NCI-H2081 treated with DMSO at 0.1 percent for 48 hours (cell line): Measurements from ENCODE around the gene FXYD7.

Source experiments
- DNase-seq: peaks from one replicate; lab custom pipeline; 2025; lab: John Stamatoyannopoulos, UW

The FXYD7 gene

DNA sequence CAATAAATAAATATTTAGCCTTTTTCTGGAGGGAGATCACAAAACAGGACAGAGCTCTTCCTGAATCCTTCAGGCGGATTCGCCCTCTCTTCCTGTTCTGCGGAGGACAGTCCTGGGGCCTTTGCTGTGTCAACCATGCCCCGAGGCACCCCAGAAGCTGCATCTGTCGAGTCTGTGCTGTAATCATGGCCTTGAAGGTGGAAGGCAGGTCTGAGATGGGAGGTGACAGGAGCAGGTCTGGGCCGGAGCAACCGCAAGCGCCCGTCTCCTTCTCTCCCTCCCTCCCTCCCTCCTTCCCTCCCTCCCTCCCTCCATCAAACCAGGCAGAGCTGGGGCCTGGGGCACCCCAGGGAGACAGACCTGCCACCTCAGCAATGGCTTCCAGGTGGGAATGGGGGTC lies 32.1 kb upstream of the FXYD7 start:
- DNase-seq = no peak

DNA sequence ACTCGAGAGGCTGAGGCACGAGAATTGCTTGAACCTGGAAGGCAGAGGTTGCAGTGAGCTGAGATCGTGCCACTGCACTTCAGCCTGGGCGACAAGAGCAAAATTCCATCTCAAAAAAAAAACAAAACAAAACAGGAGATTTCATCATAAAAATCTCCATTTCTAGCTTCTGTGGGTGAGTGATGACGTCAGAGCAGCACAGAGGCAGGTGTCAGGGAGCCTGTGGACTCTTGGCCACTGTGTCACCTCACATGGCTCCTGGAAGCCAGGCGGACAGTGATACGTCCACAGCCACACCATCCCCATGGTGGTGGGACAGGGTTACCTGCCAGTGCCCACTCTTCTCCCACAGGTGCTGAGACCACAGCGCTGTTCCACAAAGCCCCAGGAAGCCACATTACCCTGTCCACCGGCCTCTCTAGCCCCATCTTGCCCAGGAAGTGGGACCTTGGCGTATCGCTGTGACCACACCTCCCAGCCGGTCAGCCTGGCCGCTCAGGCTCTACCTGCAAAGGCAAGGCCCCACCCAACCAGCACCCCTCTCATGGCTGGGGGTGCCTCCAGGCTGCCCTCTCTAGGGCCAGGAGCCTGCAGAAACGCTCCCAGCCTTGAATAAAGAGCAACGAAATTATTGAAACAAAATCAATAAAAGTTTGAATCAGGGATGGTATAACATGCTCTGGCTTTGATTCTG lies 29.9 kb upstream of the FXYD7 start:
- no peak for DNase-seq

DNA sequence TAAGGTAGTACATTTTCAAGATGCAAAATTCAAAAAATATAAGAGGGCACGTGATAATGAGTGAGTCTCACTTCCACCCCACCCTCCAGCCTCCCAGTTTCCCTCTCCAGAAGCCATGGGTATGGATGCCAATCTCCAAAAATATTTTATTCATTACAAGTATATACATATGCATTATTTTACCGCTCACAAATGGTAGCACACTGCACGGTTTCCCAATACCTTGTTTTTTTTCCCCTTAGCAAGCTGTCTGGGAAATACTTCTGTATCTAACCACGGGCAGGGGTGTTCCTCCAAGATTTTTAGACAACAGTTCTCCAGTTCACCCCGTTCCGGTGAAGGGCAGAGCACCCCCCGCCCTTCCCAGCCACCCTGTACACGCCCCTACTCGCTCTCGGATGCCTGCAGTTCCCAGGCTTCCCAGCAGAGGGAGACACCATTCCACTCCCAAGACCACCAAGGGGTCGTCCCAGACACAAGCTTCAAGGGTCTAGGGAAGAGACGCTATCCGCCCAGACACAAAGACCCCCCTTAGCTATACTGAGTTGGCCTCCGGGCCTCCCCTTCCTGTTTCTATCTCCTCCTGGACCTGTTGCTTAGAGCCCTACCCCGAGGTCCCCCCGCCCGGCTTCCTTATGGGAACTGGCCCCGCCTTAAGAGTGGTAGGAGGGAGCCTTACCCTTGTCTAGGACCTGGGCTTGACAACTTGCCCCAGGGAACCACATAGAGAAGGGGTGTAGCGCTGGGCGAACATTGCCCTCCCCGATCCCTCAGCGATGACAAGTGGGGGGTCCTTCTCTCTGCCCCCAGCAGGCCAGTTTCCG lies 28.5 kb upstream of the FXYD7 start:
- DNase-seq = no peak

DNA sequence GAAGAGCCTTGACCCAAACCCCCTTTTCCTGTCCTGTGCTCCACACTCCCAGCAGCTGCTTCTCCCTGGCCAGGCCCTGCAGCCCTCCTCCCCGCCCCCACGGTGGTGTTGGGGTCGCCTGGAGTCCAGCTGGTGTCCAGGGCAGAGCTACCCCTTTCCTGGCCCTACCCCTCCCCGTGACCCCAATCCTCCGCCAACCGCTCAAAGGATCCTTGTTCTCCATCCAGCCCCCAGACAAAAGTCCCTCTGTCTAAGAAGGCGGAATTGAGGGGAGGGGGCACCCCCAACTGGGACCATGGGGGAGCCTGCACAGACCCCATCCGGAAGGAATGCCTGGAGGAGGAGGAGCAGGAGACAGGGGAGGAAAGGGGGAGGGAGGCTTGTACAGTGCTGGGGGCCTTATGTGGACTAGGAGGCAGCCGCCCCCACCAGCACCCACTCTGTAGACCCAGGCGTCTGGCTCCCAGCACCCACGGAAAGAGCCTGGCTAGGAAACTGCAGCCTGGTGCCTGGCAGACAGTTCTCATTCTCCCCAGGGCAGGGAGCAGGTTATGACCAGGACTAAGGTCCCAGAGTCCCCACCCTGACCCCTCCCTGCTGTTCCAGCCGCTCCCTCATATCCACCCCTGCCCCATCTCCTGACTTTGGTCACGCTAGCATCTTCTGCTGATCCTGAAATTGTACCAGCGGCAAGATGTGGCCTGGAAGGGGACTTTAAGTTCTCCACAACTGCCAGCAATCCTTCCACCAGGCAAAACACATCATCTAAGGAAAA lies 27.7 kb upstream of the FXYD7 start, which contains the start of gene FXYD3:
Gene FXYD3 (plus strand): TSS at position 647 of the 775 bp plus-strand sequence. CDS start 3,554 bp downstream, outside the sequence.
- no peak for DNase-seq

DNA sequence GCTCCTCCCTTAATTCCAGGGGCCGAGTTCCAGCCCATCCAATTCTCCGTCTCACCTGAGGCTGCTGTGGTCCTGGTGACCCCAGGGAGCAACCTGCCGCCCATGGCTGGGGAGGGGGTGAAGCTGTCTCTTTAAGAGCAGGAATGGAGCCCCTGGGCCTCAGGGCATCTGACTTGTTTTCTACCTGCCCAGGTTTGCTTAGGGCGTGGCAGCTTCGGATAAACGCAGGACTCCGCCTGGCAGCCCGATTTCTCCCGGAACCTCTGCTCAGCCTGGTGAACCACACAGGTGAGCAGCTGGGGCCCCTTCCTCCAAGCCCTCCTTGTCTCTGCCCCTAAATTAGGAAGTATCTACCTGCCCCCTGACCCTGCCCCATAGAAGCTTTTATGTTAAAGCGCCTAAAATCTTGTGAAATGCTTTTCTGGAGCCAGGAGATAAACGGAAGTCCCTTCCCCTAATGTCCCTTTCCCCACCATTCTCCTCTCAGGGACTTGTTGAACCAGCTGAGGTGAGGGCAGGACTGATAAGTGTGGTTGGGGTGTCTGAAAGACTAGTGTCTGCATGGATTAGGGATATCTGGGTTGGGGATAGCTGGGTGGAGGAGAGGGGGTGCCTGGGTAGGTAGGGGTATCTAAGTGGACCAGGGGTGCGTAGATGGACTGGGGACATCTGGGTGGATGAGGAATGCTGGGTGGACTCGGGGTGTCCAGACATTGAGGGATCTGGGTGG lies 26.8 kb upstream of the FXYD7 start:
- no peak for DNase-seq

DNA sequence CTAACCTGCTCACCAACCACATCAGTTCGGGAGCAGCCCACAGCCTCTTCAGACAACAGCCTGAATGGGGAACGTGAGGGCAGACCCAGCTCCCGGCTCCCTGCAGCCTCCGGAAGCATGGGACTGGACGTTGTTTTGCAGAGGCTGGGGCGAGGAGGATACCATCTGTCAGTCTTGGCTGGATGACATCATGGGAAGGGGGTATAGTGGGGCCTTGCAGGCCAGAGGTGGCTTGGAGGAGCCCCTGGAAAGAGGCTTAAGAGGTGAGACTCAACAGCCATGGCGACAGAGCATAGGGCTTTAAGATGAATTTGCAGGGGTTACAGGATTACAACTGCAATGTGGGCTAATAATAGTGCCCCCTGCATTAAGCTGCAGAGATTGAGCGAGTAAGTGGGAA lies 25.9 kb upstream of the FXYD7 start:
- no peak for DNase-seq

DNA sequence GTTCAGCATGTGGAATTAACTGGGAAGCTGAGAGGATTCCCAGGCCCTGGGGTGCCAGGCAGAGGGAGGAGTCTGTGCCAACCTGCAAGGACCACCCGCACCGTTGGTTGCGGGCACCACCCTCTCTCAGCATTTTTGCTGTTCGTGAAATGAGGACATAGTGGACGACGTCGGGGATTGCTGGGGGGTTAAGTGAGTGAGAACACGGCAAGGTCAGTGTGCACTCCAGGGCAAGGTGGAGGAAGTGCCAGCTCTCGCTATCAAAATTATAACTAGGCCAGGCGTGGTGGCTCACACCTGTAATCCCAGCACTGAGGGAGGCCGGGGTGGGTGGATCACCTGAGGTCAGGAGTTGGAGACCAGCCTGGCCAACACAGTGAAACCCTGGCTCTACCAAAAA lies 25.3 kb upstream of the FXYD7 start:
- no peak for DNase-seq

DNA sequence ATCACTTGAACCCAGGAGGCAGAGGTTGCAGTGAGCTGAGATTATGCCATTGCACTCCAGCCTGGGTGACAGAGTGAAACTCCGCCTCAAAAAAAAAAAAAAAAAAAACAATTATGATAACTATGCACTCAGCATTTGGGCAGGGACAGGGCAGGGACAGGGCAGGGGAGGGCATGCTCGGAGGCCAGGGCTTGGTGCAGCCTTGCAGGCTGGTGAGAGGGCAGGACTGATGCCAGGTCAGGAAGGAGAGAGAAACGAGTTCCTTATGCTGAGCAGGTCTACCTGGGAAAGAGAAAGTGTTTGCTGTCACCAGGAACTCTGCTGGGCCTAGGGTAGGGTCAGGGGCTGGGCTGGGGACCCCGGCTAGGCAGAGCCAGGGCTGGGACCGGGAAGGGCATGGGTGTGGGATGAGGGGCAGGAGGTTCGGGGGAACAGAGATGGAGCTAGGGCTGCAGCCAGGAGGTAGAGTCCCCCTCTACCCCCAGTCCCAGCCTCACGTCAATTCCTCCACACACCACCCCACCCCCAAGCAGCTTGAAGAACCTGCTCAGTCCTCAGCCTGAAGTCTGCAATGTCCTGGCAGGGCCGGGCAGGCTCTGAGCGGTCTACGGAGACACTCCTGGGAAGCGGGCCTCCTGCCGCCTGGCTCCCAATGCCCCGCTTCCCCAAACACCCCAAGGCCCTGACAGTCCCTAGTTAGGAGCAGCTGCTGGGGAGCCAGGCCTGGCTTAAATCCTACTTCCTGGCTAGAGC lies 24.6 kb upstream of the FXYD7 start:
- no peak for DNase-seq

DNA sequence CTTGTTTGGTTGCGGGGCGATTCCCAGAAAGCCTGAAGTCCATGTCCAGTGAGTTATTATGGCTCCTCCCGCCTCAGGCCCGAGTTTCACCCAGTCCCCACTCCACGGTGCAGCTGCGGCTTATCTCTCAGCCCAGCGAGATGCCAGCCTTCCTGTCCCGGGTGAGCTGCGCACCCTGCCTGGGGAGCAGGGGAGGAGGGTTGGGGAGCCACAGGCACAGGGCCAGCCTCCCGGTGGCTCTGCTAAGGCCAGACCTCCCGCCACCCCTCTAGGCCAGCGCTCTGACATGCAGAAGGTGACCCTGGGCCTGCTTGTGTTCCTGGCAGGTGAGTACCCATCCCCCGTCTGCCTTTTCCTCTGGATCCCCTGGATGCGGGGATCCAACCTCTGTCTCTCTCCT lies 24.0 kb upstream of the FXYD7 start:
- DNase-seq = no peak

DNA sequence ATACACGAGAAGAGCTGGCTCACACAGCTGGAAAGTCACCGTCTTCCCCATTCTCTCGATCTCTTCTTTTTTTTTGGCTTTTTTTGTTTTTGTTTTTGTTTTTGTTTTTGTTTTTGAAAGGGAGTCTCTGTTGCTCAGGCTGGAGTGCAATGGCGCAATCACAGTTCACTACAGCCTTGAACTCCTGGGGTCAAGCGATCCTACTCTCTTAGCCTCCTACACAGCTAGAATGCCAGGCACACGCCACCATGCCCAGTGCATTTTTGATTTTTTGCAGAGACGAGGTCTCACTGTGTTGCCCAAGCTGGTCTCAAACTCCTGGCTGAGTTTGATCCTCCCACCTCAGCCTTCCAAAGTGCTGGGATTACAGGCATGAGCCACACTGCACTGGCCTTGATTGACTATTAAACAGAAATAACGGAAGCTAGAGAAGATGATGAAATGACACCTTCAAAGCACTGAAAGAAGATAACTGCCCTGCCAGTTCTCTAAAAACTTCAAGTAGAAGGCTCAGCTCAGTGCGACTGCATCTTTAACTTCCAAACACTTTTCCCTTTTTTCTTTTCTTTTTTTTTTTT lies 23.4 kb upstream of the FXYD7 start:
- DNase-seq = no peak

DNA sequence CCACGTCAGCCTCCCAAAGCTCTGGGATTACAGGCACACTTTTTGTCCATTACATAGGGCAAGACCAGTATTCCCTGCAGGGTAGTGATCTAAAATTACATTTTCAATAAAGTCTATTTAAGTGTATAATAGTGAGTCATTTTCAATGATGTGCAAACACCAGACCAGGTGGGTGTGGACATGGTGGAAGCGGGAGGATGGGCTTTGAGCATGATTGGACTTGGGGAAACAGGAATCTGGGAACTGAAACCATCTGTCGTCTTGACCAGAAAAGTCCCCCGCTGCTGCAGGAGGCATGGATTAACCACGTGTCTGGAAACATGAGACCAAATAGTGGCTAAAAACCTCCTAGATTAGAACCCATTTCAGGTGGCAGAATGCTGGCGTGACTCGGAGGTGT lies 22.6 kb upstream of the FXYD7 start:
- no peak for DNase-seq

DNA sequence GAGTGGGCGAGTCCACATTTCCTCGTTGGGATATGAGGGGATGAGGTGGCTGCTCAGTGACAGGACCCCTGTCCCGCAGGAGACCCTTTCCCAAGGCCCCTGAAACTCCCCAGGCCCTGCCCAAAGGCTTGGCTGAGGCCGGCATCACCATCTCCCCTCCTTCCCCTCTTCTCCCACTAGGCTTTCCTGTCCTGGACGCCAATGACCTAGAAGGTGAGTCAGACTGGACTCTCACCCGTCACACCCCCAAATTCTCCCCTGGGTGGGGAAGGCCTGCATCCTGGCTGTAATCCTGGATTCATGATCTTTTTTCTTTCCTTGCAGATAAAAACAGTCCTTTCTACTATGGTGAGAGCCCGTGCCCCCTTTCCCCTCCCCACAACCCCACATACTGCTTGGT lies 22.2 kb upstream of the FXYD7 start:
- no peak for DNase-seq

DNA sequence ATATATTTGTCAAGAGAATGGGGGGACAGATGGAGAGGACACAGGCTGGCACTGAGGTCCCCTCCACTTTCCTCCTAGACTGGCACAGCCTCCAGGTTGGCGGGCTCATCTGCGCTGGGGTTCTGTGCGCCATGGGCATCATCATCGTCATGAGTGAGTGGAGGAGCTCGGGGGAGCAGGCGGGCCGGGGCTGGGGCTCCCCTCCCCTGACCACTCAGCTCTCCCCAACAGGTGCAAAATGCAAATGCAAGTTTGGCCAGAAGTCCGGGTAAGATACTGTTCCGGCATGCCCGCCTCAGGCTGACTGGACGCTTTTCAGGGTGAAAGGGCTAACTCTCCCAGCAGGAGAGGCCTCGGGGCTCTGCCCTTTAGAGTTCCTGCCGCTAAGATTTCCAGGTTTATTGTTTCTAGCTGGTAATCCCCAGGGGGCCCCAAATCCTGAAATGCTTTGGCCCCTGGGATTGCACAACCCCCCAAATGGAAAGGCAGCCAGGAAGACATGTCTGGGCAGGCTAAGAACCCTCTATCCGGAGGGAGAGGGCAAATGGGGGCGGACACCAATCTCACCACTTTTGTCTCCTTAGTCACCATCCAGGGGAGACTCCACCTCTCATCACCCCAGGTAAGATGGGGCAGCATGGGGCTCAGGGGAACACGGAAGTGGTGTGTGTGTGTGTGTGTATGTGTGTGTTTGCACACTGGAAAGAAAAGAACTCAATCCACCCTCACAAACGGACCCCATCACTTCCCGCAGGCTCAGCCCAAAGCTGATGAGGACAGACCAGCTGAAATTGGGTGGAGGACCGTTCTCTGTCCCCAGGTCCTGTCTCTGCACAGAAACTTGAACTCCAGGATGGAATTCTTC lies 20.1 kb upstream of the FXYD7 start:
- DNase-seq = no peak

DNA sequence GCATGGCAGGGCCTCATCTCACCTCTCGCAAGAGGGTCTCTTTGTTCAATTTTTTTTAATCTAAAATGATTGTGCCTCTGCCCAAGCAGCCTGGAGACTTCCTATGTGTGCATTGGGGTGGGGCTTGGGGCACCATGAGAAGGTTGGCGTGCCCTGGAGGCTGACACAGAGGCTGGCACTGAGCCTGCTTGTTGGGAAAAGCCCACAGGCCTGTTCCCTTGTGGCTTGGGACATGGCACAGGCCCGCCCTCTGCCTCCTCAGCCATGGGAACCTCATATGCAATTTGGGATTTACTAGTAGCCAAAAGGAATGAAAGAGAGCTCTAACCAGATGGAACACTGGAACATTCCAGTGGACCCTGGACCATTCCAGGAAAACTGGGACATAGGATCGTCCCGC lies 19.5 kb upstream of the FXYD7 start:
- DNase-seq = no peak

DNA sequence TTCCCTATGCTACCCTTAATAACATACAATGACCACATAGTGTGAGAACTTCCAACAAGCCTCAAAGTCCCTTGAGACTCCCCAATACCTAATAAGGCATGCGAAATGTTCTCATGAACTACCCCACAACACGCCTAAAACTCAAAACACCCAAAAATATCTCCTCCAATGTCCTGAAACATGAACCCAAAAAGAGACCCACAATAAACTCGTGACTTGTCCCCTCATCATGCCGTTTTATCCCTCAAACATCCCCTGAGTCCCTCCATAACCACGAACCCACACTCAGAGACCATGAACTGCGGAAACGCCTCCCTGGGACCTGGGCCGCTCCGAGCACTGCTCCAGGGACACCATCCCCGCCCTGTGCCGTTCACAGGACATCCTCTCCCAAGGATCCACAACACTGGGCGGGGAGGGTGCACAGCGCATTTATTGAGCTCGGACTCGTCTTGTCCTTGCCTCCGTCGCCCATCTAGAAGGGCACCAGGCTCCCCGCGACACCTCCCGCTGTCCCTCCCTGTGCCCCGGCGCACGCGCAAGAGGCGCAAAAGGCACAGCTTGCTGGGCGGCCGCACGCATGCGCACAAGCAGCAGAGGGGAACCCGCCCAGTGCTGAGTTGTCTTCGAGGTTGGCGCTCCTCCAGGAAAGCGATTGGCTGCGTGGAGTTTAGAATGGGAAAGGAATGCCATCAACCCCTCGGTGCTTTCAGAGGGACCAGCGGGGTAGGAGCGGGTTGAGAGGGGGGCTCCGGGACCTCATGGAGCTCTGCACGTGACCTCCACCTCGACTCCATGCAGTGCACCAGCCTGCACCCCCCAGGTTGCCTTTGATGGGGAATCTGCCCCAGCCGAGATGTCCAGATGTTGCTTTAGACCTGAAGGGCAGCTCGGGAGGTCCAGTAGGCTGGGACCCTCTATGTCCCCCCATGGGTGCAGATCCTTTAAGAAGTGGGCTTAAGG lies 18.7 kb upstream of the FXYD7 start:
- no peak for DNase-seq

DNA sequence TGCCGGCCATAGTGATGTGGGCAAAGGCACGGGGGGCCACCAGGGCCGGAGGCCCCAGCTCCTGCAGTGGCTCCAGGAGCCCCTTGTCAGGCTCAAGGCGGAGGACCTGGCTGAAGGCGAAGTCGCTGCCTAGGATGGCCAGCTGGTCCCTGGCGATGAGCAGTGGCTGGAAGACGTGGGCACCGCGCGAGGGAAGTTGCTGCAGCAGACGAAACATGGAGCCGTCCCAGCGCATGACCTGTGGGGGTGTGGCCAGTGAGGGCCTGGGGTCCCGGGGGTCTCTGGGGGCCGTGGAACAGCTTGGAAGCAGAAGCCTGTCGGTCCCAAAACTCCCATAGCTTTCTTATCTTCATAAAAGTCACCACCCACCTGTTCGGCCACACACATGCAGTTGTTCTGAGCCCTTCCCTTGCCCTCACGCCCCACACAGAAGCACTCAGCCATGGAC lies 17.8 kb upstream of the FXYD7 start:
- DNase-seq = no peak

DNA sequence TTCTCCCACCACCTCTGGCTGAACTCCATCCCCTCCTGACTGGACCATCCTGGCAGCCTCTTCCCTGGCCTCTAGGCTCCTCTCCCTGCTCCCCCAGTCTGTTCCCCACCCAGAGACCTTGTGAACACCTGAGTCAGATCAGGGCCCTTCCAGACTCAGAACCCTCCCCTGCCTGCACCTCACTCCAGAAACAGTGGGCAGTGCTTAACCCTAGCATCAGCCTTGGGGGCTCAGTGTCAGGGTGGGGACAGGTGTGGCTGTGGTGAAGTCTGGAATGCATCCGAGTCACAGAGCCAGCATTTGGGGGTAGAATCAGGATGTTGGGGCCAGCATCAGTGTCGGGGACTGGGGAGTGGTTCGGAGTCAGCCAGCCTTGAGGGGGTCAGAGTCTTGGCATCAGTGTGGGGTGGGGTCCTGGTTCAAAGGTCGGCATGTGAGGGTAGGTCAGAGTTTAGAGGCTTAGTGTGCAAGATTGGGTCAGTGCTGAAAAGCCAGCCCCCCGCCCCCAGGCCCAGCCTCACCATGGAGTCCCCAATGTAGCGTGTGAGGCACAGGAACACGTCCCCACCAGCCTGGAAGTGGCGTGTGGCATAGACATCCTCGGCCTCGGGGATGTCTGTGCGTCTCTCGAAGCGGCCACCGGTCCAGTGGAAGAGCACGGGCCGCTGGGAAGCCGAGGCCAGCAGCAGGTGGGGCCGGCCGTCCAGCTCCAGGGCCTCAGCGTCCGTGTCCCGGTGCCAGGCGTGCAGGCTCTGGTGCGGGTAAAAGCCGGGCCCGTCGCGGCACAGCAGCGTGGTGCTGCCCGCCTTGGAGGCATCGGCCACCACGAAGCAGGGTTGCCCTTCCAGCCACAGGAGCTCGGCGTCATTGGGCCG lies 17.1 kb upstream of the FXYD7 start:
- no peak for DNase-seq

DNA sequence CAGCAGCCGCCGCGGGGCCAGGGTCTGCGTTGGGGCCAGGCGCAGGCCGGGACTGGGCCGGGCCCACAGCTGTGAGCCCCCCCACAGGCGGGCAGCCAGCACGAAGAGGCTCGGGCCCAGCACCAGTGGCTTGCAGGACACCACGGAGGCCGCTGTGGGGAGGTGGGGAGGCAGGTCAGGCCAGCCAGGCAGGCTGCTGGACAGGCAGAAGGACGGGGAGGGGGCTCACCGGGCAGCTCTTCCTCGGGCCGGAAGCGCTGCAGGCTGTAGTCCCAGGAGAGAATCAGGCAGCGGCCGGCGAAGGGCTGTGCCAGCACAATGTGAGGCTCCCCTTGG lies 16.5 kb upstream of the FXYD7 start:
- DNase-seq = no peak
